Activated naive CD8-positive, alpha-beta T cell treated with anti-CD3 and anti-CD28 coated beads, Interleukin-2, amount 50 U/mL, for 16 hours (primary cell): ENCODE results near the gene RAB5A.
"Not testable (repeated sequence)": the region's sequence is repeated elsewhere in the genome, so short reads cannot be mapped to it uniquely, and the experiment has no call there.

Experiments used
- DNase-seq: peaks from one replicate; pipeline ENCODE4 v3.0.0-alpha.2; 2020; ENCODE audit warnings: low read depth, low spot score

RAB5A gene

GRCh38 chr3:19947549-19948225 lies 790 bp downstream of the RAB5A start:
- DNase-seq, result no peak

- DNase-seq, result no peak
Observed at GRCh38 chr3:19948226-19948591, 1.3 kb downstream of the RAB5A start.

DNA sequence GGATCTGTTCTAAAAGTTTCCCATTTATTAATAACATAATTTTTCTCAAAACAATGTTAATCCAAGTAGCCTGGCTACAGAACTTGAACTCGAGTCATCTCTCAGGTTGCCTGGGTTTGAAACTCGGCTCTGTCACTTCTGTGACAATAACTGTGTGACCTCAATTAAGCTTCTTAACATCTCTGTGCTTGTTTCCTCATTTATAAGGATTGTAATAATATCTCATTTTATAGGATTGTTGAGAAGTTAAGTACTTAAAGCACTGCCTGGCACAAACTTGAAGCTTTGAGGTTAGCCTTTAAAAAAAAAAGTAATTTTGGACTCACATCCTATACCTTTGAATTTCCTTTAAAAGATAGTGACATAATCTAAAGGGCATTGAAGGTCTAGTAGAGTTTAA lies 3.4 kb downstream of the RAB5A start:
- DNase-seq, result no peak

GRCh38 chr3:19954676-19955075 lies 7.8 kb downstream of the RAB5A start:
- DNase-seq, result no peak

- DNase-seq, result not testable (repeated sequence)
Observed at GRCh38 chr3:19957354-19957753, 10.5 kb downstream of the RAB5A start.

- no peak for DNase-seq
Observed at GRCh38 chr3:19959505-19959904, 12.6 kb downstream of the RAB5A start.

GRCh38 chr3:19960696-19961095 lies 13.8 kb downstream of the RAB5A start:
- DNase-seq, result no peak

- no peak for DNase-seq
Observed at GRCh38 chr3:19961960-19962359, 15.1 kb downstream of the RAB5A start.

GRCh38 chr3:19967208-19967607 lies 20.3 kb downstream of the RAB5A start:
- no peak for DNase-seq

DNA sequence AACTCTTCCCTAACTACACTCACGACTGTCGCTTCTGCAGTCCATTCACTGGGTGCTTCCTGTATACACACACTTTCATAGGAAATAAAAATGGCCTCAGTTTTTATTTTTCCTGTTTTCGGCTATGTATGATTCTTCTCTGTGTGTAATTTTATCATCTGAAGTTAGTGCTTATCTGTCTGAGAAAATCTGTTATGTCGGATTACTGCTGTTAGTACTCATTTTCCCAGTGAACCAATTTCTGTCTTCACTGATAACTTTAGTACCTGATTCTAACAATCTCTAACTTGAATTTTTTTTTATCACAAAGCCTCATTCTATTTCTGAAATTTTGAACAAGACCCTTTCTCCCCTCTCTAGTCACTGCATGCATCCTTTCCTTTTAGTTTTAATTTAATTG lies 20.9 kb downstream of the RAB5A start:
- no peak for DNase-seq

DNA sequence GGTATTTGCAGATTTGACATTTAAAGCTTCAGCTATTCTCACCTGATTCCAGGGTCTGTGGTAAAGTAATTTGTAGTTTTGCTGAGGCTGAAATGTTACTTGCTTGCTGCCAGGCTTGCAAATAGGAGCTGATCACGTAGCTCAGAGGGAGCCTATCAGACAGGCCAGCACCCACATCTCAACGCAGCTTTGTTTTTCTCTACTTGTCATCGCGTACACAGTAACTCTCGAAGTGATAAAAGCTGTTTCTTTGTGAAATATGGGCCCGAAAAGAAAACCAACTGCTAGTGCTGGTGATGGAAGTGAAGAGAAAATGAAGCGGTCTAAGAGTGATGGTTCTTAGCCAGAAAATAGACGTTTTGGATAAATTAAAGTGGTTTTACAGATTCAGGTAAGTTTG lies 23.4 kb downstream of the RAB5A start:
- DNase-seq, result no peak

- DNase-seq, result no peak
Observed at GRCh38 chr3:19972054-19972453, 25.2 kb downstream of the RAB5A start.

GRCh38 chr3:19988904-19989303 lies 42.0 kb downstream of the RAB5A start:
- DNase-seq, result not testable (repeated sequence)

DNA sequence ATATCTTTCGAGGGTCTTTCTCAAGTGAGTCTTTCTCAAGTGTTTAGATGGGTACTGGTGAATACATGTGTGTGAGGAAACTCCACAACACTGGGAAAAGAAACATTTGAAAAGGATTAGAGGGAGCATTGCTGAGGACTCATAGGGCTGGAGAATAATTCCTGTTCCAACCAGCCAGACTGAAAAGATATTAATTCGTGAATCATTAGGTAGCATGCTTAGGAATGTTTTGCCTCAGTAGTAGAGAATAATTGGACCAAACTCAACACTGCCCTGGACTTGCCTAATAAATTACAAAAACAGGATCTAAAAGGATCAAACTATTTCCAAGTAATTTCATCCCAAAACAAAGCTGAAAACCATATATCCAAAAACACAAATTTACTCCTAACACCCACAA lies 47.9 kb downstream of the RAB5A start:
- no peak for DNase-seq

GRCh38 chr3:19997502-19997901 lies 50.6 kb downstream of the RAB5A start:
- DNase-seq, result no peak

DNA sequence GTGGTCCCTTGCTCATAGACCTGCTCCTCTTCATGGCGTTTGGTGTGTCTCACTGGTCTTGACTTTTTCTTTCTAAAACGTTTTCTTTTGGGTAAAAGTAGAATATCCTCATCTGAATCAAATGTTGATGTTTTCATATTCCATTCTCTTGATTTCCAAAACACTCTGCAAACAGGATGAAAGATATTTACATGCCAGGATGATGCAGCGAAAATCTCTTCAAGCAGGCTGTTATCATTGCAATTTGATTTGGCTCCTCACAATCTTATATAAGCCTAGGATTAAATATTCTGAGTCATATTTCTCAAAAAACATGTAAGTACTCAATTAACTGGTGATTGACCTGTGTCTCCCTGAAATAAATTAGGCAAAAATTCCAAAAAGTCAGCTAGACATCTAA lies 55.0 kb downstream of the RAB5A start:
- no peak for DNase-seq

- no peak for DNase-seq
Observed at GRCh38 chr3:20007960-20008359, 61.1 kb downstream of the RAB5A start.

GRCh38 chr3:20008646-20009045 lies 61.7 kb downstream of the RAB5A start:
- DNase-seq, result no peak

DNA sequence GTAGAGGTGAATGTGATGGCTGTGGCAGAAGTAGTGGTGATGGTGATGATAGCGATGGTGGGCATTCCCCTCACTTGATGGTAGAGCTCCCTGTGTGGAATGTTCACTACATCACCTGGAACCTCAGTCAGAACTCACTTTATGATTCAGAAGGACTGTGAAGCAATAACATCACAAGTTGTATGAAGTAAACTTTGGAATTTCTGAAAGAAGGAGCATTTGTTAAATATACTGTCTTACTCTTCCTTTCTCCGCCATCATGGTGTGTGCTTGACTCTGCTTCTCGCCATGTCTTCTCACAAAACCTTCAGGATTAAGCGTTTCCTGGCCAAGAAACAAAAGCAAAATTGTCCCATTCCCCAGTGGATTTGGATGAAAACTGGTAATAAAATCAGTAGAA lies 65.3 kb downstream of the RAB5A start, which contains the start of gene PP2D1:
Gene PP2D1 (minus strand): TSS at position 101 of the 400 bp plus-strand sequence. CDS start 192 bp downstream, outside the sequence.
- no peak for DNase-seq

- DNase-seq, result no peak
Observed at GRCh38 chr3:20013396-20013795, 66.5 kb downstream of the RAB5A start.

- no peak for DNase-seq
Observed at GRCh38 chr3:20015525-20015924, 68.6 kb downstream of the RAB5A start.

GRCh38 chr3:20016076-20016475 lies 69.2 kb downstream of the RAB5A start:
- not testable (repeated sequence) for DNase-seq

GRCh38 chr3:20022954-20023622 lies 76.2 kb downstream of the RAB5A start:
- no peak for DNase-seq
